Prostate gland (tissue), 2 donors: Measurements from ENCODE around the gene GALM.

Source experiments
- POLR2A ChIP-seq: fragments of 450-650 bp; IDR thresholded peaks from one replicate; pipeline ENCODE4 v1.6.1; 2016; ENCODE audit warnings: antibody characterized with exemption, mild to moderate bottlenecking
- TF ChIP-seq, protein P1 (sequence below), 4 experiments: fragments of 200-600 bp in 2 of 4; fragments of 450-650 bp in 2 of 4; sonication (generic) in 2 of 4; IDR thresholded peaks; 1 replicate in 3 of 4; 2 replicates in 1 of 4; pipeline ENCODE4 v1.5.1; 2016 to 2019; ENCODE audit warnings: antibody characterized with exemption in 4 of 4, mild to moderate bottlenecking in 2 of 4, moderate library complexity in 2 of 4

DNA sequence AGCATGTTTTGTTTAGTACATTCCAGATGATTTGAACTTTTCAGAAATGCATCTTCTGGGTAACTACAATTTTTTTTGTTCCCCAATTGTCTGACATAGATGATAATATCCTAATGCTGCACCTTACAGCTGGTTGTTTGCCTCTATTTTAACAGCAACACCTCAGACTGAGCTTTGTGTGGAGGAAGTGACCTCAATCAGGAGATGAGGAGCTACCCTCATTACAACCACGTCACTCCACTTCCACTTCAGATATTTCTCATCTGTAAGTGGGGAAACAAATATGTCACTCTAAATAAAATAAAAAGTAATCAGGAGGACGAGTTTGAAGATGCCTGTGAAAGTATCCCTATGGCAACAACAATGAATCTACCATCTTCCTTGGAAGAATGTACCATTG lies 97.3 kb downstream of the GALM start:
- TF ChIP-seq, protein P1, sequence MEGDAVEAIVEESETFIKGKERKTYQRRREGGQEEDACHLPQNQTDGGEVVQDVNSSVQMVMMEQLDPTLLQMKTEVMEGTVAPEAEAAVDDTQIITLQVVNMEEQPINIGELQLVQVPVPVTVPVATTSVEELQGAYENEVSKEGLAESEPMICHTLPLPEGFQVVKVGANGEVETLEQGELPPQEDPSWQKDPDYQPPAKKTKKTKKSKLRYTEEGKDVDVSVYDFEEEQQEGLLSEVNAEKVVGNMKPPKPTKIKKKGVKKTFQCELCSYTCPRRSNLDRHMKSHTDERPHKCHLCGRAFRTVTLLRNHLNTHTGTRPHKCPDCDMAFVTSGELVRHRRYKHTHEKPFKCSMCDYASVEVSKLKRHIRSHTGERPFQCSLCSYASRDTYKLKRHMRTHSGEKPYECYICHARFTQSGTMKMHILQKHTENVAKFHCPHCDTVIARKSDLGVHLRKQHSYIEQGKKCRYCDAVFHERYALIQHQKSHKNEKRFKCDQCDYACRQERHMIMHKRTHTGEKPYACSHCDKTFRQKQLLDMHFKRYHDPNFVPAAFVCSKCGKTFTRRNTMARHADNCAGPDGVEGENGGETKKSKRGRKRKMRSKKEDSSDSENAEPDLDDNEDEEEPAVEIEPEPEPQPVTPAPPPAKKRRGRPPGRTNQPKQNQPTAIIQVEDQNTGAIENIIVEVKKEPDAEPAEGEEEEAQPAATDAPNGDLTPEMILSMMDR (IDR thresholded peaks at IDR 0.05), result no peak
- TF ChIP-seq POLR2A, result no peak
